T-helper 2 cell treated with Interferon-gamma antibody and Interleukin-4, amounts not matched to agents 100 ng/mL and 5 ng/mL, for 36 hours (primary cell): Measurements from ENCODE around the gene SLC11A1. TPM values are rescaled to one million over a fixed set of nuclear protein-coding genes. Genes with fewer than 3 reads are reported as not detected.

Experiments used
- intact Hi-C: fragments of 100-400 bp; cut with micrococcal nuclease; formaldehyde crosslinking; loops from one replicate; pipeline ENCODE4 v1.15.1; 2023
- total RNA-seq: library from RNA; stranded (reverse); gene quantifications from 2 replicates; pipeline ENCODE4 v1.2.3, GENCODE V29; 2022

The SLC11A1 gene
- 0.16 and 0.27 TPM in 2 replicates for total RNA-seq

GRCh38 chr2:218381916-218382366 is at the start of gene SLC11A1:
SLC11A1 (plus strand) TSS chr2:218382273; CDS start chr2:218382369, 96 bp downstream.
- intact Hi-C loops = no loop called here

GRCh38 chr2:218332288-218332687 is 49.8 kb upstream of the SLC11A1 start:
- intact Hi-C loops = no loop called here

GRCh38 chr2:218332920-218333645 is 49.0 kb upstream of the SLC11A1 start:
- intact Hi-C loops = no loop called here

GRCh38 chr2:218334531-218334930 is 47.5 kb upstream of the SLC11A1 start:
- intact Hi-C loops = no loop called here

DNA sequence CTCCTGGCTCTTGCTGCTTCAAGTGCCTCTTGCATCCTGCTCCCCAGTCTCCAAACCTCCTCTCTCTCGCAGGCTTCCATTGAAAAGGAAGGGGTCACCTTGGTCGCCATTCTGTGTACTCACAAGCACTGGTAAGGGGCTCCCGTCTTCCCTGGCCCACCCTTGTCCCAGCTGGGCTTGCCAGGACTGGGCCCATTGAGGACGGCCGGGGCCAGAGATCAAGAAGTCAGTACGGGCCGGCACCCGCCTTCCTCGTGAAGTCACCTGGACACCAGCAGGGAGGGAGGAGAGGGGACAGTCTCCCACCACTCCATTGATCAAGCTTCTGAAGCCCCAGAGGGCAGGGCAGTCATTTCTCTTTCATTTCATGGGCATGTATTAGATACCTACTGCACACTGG is 41.4 kb upstream of the SLC11A1 start:
- intact Hi-C loops = no loop called here

GRCh38 chr2:218341381-218341780 is 40.7 kb upstream of the SLC11A1 start:
- intact Hi-C loops = no loop called here

DNA sequence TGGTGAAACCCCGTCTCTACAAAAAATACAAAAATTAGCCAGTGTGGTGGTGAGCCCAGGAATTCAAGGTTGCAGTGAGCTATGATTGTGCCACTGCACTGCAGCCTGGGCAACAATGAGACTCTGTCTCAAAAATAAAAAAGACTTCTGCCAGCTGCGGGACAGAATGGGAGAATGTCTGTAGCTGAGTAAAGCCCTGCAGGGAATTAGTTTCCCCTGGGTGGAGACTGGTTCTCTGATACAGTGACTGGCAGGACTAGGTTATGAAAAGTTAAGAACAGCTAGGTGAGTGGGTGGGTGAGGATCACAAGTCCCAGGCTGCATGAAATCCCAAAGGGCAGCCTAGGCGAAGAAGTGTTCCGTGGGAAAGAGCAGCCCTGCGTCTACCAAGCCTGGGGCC is 39.2 kb upstream of the SLC11A1 start:
- intact Hi-C loops = no loop called here

GRCh38 chr2:218343591-218343990 is 38.5 kb upstream of the SLC11A1 start:
- intact Hi-C loops = no loop called here

GRCh38 chr2:218344090-218344754 is 37.9 kb upstream of the SLC11A1 start:
- intact Hi-C loops = no loop called here

GRCh38 chr2:218344755-218345417 is 37.2 kb upstream of the SLC11A1 start:
- intact Hi-C loops = no loop called here

DNA sequence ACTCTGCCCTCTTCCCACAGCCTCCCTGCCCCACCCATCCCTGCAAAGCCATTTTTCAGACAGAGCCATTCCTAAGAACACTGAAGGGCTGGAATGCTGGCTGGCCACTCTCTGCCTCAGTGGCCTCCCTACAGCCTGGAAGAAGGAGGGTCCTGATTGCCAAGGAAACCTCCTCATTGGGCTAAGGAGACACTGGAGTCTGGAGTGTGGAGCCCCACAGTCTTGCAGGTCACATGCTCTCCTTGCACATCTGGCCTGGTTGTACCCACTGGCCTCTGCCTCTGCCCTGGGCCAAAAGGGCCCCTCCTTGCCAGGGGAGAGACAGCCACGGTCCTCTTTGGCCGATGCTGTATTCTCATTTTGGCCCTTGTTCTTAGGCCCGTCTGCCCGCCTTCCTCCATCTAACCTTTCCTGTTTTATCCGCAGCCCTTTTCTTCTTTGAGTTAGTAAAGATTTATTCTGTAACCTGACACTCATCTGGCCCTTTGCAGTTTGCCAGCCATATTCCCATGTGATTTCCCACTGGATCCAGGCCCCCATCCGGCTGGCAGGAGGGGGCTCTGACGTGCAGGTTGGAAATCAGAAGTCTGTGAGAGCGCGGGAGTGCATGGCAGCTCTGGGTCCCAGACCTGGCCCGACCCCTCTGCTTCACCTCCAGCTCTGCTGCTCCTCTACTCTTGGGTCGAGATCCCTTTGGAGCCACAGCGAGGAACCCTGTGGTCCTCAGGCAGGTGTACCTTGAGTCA is 36.4 kb upstream of the SLC11A1 start:
- intact Hi-C loops = no loop called here

DNA sequence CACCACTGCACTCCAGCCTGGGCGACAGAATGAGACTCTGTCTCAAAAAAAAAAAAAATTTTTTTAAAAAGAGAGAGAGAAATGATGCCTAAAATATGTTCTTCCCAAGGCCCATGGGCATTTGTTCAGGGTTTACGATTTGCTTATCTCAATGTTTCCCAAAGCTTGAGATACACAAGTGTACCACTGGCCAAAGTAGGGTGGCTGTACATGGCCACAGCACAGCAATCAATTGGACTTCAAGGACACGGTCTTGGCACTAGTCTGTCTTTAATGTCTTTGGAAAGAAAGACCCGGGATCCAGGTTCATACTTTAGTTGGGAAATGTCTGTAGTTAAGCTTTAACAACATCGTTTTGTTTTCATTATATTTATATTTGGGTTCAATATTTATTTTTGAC is 34.9 kb upstream of the SLC11A1 start:
- intact Hi-C loops = no loop called here

- intact Hi-C loops = no loop called here
These were observed 28.0 kb upstream of the SLC11A1 start for GRCh38 chr2:218354045-218354444.

DNA sequence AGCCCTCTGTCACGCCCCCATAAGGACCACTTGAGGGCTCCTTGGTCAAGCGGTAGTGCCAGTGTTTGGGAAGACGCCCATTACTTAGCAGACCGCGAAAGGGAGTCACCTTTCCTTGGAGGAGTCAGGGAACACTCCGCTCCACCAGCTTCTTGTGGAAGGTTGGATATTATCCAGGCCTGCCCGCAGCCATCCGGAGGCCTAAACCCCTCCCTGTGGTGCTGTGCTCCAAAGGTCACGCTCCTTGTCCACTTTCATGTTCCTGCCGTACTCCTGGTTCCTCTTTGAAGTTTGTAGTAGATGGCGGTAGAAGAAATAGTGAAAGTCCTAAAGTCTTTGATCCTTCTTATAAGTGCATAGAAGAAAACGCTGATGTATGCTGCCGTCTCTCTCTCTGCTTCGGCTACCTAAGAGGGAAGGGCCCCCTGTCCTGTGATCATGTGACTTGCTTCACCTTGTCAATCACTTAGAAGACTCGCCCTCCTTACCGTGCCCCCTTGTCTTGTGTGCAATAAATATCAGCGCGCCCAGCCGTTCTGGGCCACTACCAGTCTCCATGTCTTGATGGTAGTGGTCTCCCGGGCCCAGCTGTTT is 27.1 kb upstream of the SLC11A1 start:
- intact Hi-C loops = no loop called here

DNA sequence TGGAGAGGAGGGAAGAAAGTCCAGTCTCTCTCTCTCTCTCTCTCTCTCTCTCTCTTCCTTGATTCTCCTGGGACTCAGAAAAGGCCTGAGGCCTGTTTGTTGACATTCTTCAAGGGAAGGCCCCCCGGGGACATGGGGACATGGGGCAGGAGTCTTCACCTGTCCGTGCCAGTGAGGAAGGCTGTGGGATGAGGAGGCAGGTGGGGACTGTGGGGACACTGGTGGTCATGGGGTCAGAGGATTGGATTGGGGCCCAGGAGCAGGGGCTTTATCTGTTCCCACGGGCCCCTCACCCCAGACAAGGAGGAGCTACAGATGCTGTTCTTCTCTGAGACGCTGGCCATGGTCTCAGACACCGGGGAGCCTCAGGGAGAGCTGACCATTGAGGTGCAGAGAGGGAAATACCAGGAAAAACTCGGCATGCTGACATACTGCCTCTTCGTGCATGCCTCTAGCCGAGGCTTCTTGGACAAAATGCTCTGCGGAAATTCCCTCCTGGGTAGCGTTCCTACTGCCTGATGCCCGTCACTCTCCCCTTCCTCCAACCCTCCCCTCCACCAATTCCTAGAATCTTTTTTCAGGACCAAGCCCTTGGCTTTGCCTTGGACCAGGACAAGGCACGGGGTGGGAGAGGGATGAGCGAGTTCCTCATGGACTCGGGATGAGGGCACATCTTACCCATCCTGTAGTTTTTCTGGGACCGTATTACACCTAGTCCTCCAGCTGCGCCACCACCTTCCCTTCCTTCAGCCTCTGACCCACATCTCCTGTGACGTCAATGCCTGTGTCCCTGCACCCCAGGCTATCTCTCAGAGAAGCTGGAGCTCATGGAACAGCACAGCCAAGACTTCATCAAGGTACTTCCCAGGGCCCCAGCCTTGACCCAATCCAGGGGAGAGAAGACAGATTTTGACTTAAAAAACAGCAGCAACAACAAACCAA is 24.6 kb upstream of the SLC11A1 start:
- intact Hi-C loops = loop anchor here (2.0 kb wide), 1 partner anchor 67 kb away; no protein-coding TSS in a partner anchor

DNA sequence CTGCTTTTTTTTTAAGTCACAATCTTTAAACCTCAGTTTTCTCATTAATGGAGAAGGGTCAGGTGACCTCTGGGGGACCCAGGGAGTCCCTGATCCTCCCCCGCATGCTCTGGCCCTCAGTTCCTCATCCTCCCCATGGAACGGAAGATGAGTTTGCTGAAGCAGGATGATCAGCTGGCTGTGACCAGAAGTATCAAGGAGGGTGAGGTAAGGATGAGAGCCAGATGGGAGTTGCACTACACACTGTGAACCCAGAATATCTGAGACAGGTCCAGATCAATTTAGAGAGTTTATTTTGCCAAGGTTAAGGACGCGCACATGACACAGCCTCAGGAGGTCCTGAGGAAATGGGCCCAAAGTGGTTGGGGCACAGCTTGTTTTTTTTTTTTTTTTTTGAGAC is 21.6 kb upstream of the SLC11A1 start:
- intact Hi-C loops = no loop called here

DNA sequence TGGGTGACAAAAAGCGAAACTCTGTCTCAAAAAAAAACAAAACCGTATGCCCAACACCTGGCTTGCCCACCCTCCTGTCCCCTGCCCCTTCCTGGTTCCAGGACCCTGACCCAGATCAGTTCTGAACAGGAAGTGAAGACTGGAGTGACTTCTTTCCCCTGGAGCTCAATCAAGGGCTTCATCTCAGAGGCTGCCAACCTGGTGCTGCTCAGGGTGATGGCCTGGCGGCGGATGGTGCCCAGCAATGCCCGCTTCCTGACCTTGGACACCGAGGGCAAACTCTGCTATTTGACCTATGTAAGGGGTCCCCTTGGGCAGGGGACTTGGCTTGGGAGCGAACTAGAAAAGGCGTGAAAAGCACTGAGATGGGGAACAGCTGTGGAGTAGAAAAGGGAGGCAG is 19.5 kb upstream of the SLC11A1 start:
- intact Hi-C loops = no loop called here

GRCh38 chr2:218363736-218364135 is 18.3 kb upstream of the SLC11A1 start:
- intact Hi-C loops = no loop called here

GRCh38 chr2:218364196-218364595 is 17.9 kb upstream of the SLC11A1 start:
- intact Hi-C loops = no loop called here
